ENCODE results near the gene EIPR1. TPM values are rescaled to one million over a fixed set of nuclear protein-coding genes. Genes with fewer than 3 reads are reported as not detected.

Gene EIPR1
- total RNA-seq, 1 experiment from 2014 or later = 36.9 TPM

- Mint-ChIP-seq H3K27me3 (ENCODE audit: insufficient read depth, unreplicated experiment) (no peaks in the 10 kb centered on the region), H3K27ac (ENCODE audit: unreplicated experiment) (no peak overlapping the region), H3K36me3 (ENCODE audit: insufficient read depth, unreplicated experiment) (peaks cover 6% of the 10 kb centered on the region), H3K4me1 (ENCODE audit: low read depth, unreplicated experiment) (no peaks in the 10 kb centered on the region), H3K4me3 (ENCODE audit: unreplicated experiment) (no peak overlapping the region), H3K9me3 (ENCODE audit: unreplicated experiment) (peaks cover under 1% of the 10 kb centered on the region)
- Histone ChIP-seq H3K9me3 (no peaks in the 10 kb centered on the region), H3K4me3 (ENCODE audit: low read depth, low read length) (no peak overlapping the region), H3K4me1 (no peaks in the 10 kb centered on the region), H3K36me3 (ENCODE audit: control insufficient read depth, insufficient read depth, low read length) (no peaks in the 10 kb centered on the region), H3K27me3 (replicated peaks; ENCODE audit: control insufficient read depth, insufficient read depth, low read length) (no peaks in the 10 kb centered on the region)
- ChIA-PET POLR2A (no interaction called here), CTCF (no interaction called here)
- intact Hi-C loops (cut with micrococcal nuclease; ENCODE audit: unreplicated experiment) = no loop called here
- no TSS peak for BruUV-seq (replicated peaks)
- TF ChIP-seq, protein P1, sequence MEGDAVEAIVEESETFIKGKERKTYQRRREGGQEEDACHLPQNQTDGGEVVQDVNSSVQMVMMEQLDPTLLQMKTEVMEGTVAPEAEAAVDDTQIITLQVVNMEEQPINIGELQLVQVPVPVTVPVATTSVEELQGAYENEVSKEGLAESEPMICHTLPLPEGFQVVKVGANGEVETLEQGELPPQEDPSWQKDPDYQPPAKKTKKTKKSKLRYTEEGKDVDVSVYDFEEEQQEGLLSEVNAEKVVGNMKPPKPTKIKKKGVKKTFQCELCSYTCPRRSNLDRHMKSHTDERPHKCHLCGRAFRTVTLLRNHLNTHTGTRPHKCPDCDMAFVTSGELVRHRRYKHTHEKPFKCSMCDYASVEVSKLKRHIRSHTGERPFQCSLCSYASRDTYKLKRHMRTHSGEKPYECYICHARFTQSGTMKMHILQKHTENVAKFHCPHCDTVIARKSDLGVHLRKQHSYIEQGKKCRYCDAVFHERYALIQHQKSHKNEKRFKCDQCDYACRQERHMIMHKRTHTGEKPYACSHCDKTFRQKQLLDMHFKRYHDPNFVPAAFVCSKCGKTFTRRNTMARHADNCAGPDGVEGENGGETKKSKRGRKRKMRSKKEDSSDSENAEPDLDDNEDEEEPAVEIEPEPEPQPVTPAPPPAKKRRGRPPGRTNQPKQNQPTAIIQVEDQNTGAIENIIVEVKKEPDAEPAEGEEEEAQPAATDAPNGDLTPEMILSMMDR (IDR thresholded peaks at IDR 0.05; ENCODE audit: insufficient read depth in 1 of 2, low read depth in 1 of 2, low read length in 1 of 2, severe bottlenecking in 1 of 2, unreplicated experiment in 1 of 2) = no peak
- DNase-seq = no peak
Observed at GRCh38 chr2:3294493-3294892, 83.1 kb downstream of the EIPR1 start.

- H3K36me3 ChIP-seq (ENCODE audit: control insufficient read depth, insufficient read depth, low read length) = no peaks in the 10 kb centered on the region
- Mint-ChIP-seq H3K9me3 (ENCODE audit: unreplicated experiment) (peaks cover 5% of the 10 kb centered on the region), H3K27me3 (ENCODE audit: insufficient read depth, unreplicated experiment) (no peaks in the 10 kb centered on the region), H3K4me1 (ENCODE audit: low read depth, unreplicated experiment) (no peaks in the 10 kb centered on the region), H3K27ac (ENCODE audit: unreplicated experiment) (no peak overlapping the region), H3K4me3 (ENCODE audit: unreplicated experiment) (no peak overlapping the region), H3K36me3 (ENCODE audit: insufficient read depth, unreplicated experiment) (peaks cover 5% of the 10 kb centered on the region)
- no peaks in the 10 kb centered on the region for H3K9me3 ChIP-seq
- no peaks in the 10 kb centered on the region for H3K4me1 ChIP-seq
- H3K4me3 ChIP-seq (ENCODE audit: low read depth, low read length) = no peak overlapping the region
- TF ChIP-seq, protein P1 (IDR thresholded peaks at IDR 0.05; ENCODE audit: insufficient read depth in 1 of 2, low read depth in 1 of 2, low read length in 1 of 2, severe bottlenecking in 1 of 2, unreplicated experiment in 1 of 2) = no peak
- intact Hi-C loops (cut with micrococcal nuclease; ENCODE audit: unreplicated experiment) = no loop called here
- ChIA-PET CTCF (no interaction called here), POLR2A (no interaction called here)
- BruUV-seq (replicated peaks) = no TSS peak
- H3K27me3 ChIP-seq (replicated peaks; ENCODE audit: control insufficient read depth, insufficient read depth, low read length) = no peaks in the 10 kb centered on the region
- DNase-seq = no peak
Observed at GRCh38 chr2:3294069-3294468, 83.5 kb downstream of the EIPR1 start.

DNA sequence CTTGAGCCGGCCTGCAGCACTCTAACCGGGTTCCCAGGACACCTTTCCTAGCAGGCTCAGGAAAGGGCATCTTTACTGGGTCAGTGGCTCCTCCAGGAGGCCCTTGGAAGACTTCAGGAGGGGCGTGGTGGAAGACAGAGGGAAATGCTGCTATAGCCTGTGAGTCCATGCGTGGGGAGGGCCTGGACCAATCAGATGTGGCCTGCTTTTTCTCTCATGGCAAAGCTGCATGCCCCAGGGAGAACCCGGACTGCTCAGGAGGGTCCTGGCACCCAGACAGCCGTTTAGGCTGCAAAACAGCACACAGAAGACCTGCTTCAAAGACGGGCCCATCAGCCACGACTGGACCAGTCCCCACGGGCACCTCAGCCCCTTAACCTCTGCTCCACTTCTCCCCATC lies 84.4 kb downstream of the EIPR1 start:
- Histone ChIP-seq H3K4me3 (ENCODE audit: low read depth, low read length) (no peak overlapping the region), H3K9me3 (no peaks in the 10 kb centered on the region), H3K27me3 (replicated peaks; ENCODE audit: control insufficient read depth, insufficient read depth, low read length) (no peaks in the 10 kb centered on the region), H3K4me1 (no peaks in the 10 kb centered on the region), H3K36me3 (ENCODE audit: control insufficient read depth, insufficient read depth, low read length) (no peaks in the 10 kb centered on the region)
- no peaks in the 10 kb centered on the region for H3K36me3 Mint-ChIP-seq (ENCODE audit: insufficient read depth, unreplicated experiment)
- POLR2A ChIA-PET = no interaction called here
- no peaks in the 10 kb centered on the region for H3K4me1 Mint-ChIP-seq (ENCODE audit: low read depth, unreplicated experiment)
- H3K4me3 Mint-ChIP-seq (ENCODE audit: unreplicated experiment) = no peak overlapping the region
- intact Hi-C loops (cut with micrococcal nuclease; ENCODE audit: unreplicated experiment) = no loop called here
- no peak for DNase-seq
- H3K27me3 Mint-ChIP-seq (ENCODE audit: insufficient read depth, unreplicated experiment) = no peaks in the 10 kb centered on the region
- no peak overlapping the region for H3K27ac Mint-ChIP-seq (ENCODE audit: unreplicated experiment)
- CTCF ChIA-PET = no interaction called here
- no TSS peak for BruUV-seq (replicated peaks)
- TF ChIP-seq, protein P1 (IDR thresholded peaks at IDR 0.05; ENCODE audit: insufficient read depth in 1 of 2, low read depth in 1 of 2, low read length in 1 of 2, severe bottlenecking in 1 of 2, unreplicated experiment in 1 of 2) = no peak
- H3K9me3 Mint-ChIP-seq (ENCODE audit: unreplicated experiment) = peaks cover 10% of the 10 kb centered on the region
